Naive B cell (primary cell): ENCODE data around the gene TAS1R1. TPM values are rescaled to one million over a fixed set of nuclear protein-coding genes. Genes with fewer than 3 reads are reported as not detected.

ENCODE experiments used
- ATAC-seq, 2 donors: fragments of 150-1000 bp; cut with Tn5 transposase; 2 replicates each; pipeline ENCODE4 v1.10.0; 2021; ENCODE audit warnings: low read depth in 2 of 2, mild to moderate bottlenecking in 2 of 2, moderate library complexity in 2 of 2
- DNase-seq: peaks from one replicate; pipeline ENCODE4 v3.0.0; 2022
- H3K27ac Mint-ChIP-seq, 6 donors: one replicate each; pipeline ENCODE4 v1.8.0; 2020 to 2022; ENCODE audit warnings: mild to moderate bottlenecking in 6 of 6, mixed read lengths in 6 of 6, moderate library complexity in 5 of 6, inconsistent platforms in 2 of 6
- H3K27me3 Mint-ChIP-seq, 3 donors: one replicate each; pipeline ENCODE4 v1.8.0; 2021 to 2022; ENCODE audit warnings: mixed read lengths in 3 of 3, mild to moderate bottlenecking in 1 of 3
- H3K36me3 Mint-ChIP-seq, 2 donors: one replicate each; pipeline ENCODE4 v1.8.0; 2020 to 2022; ENCODE audit warnings: mixed read lengths in 2 of 2, inconsistent platforms in 1 of 2, mild to moderate bottlenecking in 1 of 2
- H3K4me1 Mint-ChIP-seq, 3 donors: one replicate each; pipeline ENCODE4 v1.8.0; 2020 to 2022; ENCODE audit warnings: mixed read lengths in 3 of 3, inconsistent platforms in 1 of 3, mild to moderate bottlenecking in 1 of 3, moderate library complexity in 1 of 3
- H3K4me3 Mint-ChIP-seq, 8 donors: one replicate each; pipeline ENCODE4 v1.8.0; 2020 to 2022; ENCODE audit warnings: mild to moderate bottlenecking in 8 of 8, mixed read lengths in 8 of 8, moderate library complexity in 8 of 8, inconsistent platforms in 2 of 8
- H3K9me3 Mint-ChIP-seq, 7 donors: one replicate each; pipeline ENCODE4 v1.8.0; 2020 to 2022; ENCODE audit warnings: mixed read lengths in 7 of 7, mild to moderate bottlenecking in 5 of 7, inconsistent platforms in 2 of 7, moderate library complexity in 1 of 7
- polyA plus RNA-seq, 6 donors: library from polyadenylated mRNA; unstranded; fragments of 300-500 nt; fragmentation: Illumina TruSeq; gene quantifications; one replicate each; pipeline ENCODE4 v1.2.3, GENCODE V29; 2021; ENCODE audit warnings: low read depth in 6 of 6

Gene TAS1R1
- polyA plus RNA-seq, 6 donors from 2014 or later = 0.16 to 0.22 TPM; not detected in 4

- Mint-ChIP-seq H3K4me3 (peak overlapping the region; percentile 84 to 99 (median 98)), H3K36me3 (no peaks in the 10 kb centered on the region), H3K4me1 (peaks cover 24 to 49% (median 48%) of the 10 kb centered on the region in 3 donors), H3K9me3 (no peaks in the 10 kb centered on the region), H3K27me3 (no peaks in the 10 kb centered on the region), H3K27ac (peak overlapping the region; percentile 97 to 100 (median 98))
- no peak for DNase-seq
- no peak for ATAC-seq
Observed at GRCh38 chr1:6580593-6581409, 25.7 kb downstream of the TAS1R1 start.

GRCh38 chr1:6581561-6582305 is 26.6 kb downstream of the TAS1R1 start:
- Mint-ChIP-seq H3K36me3 (no peaks in the 10 kb centered on the region), H3K4me3 (peak overlapping the region; percentile 53 to 98 (median 80)), H3K9me3 (no peaks in the 10 kb centered on the region), H3K27me3 (no peaks in the 10 kb centered on the region), H3K27ac (peak overlapping the region in 5 of 6 donors; percentile 79 to 100 (median 99)), H3K4me1 (peaks cover 24 to 49% (median 48%) of the 10 kb centered on the region in 3 donors)
- DNase-seq (no peak), ATAC-seq (no peak)

- DNase-seq (no peak), ATAC-seq (no peak)
- Mint-ChIP-seq H3K9me3 (no peaks in the 10 kb centered on the region), H3K27me3 (no peaks in the 10 kb centered on the region), H3K36me3 (no peaks in the 10 kb centered on the region), H3K4me3 (peak overlapping the region in 7 of 8 donors; percentile 15 to 98 (median 75)), H3K4me1 (peaks cover 24 to 51% (median 48%) of the 10 kb centered on the region in 3 donors), H3K27ac (peak overlapping the region in 5 of 6 donors; percentile 48 to 98 (median 91))
Observed at GRCh38 chr1:6582370-6582769, 27.3 kb downstream of the TAS1R1 start.

- Mint-ChIP-seq H3K4me3 (no peak overlapping the region), H3K4me1 (peaks cover 27 to 48% (median 40%) of the 10 kb centered on the region in 3 donors), H3K27ac (peak overlapping the region in 4 of 6 donors; percentile 24 to 76 (median 44)), H3K9me3 (no peaks in the 10 kb centered on the region), H3K27me3 (no peaks in the 10 kb centered on the region), H3K36me3 (no peaks in the 10 kb centered on the region)
- DNase-seq (no peak), ATAC-seq (no peak)
Observed at GRCh38 chr1:6584126-6585080, 29.3 kb downstream of the TAS1R1 start.

- Mint-ChIP-seq H3K4me1 (peaks cover 27 to 42% (median 35%) of the 10 kb centered on the region in 3 donors), H3K36me3 (no peaks in the 10 kb centered on the region), H3K4me3 (no peak overlapping the region), H3K27ac (peak overlapping the region in 2 of 6 donors; percentile 24 to 76), H3K27me3 (no peaks in the 10 kb centered on the region), H3K9me3 (no peaks in the 10 kb centered on the region)
- DNase-seq = no peak
- ATAC-seq = no peak
Observed at GRCh38 chr1:6585081-6585722, 30.1 kb downstream of the TAS1R1 start.

- H3K27me3 Mint-ChIP-seq = no peaks in the 10 kb centered on the region
- H3K4me3 Mint-ChIP-seq = peak overlapping the region in 1 of 8 donors; percentile 22
- no peaks in the 10 kb centered on the region for H3K9me3 Mint-ChIP-seq
- ATAC-seq (no peak), DNase-seq (no peak)
- H3K36me3 Mint-ChIP-seq = no peaks in the 10 kb centered on the region
- H3K27ac Mint-ChIP-seq = no peak overlapping the region
- H3K4me1 Mint-ChIP-seq = peaks cover 22 to 36% (median 33%) of the 10 kb centered on the region in 3 donors
Observed at GRCh38 chr1:6585841-6586240, 30.7 kb downstream of the TAS1R1 start.

GRCh38 chr1:6586404-6586816 is 31.3 kb downstream of the TAS1R1 start:
- no peak overlapping the region for H3K27ac Mint-ChIP-seq
- no peak overlapping the region for H3K4me3 Mint-ChIP-seq
- H3K36me3 Mint-ChIP-seq = no peaks in the 10 kb centered on the region
- DNase-seq (no peak), ATAC-seq (no peak)
- H3K27me3 Mint-ChIP-seq = no peaks in the 10 kb centered on the region
- H3K9me3 Mint-ChIP-seq = no peaks in the 10 kb centered on the region
- peaks cover 22 to 36% (median 33%) of the 10 kb centered on the region in 3 donors for H3K4me1 Mint-ChIP-seq

GRCh38 chr1:6587261-6588005 is 32.3 kb downstream of the TAS1R1 start:
- Mint-ChIP-seq H3K27ac (peak overlapping the region in 1 of 6 donors; percentile 49), H3K36me3 (no peaks in the 10 kb centered on the region), H3K4me3 (no peak overlapping the region)

GRCh38 chr1:6588128-6588892 is 33.2 kb downstream of the TAS1R1 start:
- H3K27ac Mint-ChIP-seq = no peak overlapping the region
- H3K27me3 Mint-ChIP-seq = no peaks in the 10 kb centered on the region
- DNase-seq = no peak
- H3K9me3 Mint-ChIP-seq = no peaks in the 10 kb centered on the region
- no peak overlapping the region for H3K4me3 Mint-ChIP-seq
- no peaks in the 10 kb centered on the region for H3K36me3 Mint-ChIP-seq
- no peak for ATAC-seq
- H3K4me1 Mint-ChIP-seq = peaks cover 18 to 27% (median 22%) of the 10 kb centered on the region in 3 donors

More at GRCh38 chr1:6587261-6588005, 32.3 kb downstream of the TAS1R1 start:
- ATAC-seq = no peak
- no peak for DNase-seq
- no peaks in the 10 kb centered on the region for H3K9me3 Mint-ChIP-seq
- H3K27me3 Mint-ChIP-seq = no peaks in the 10 kb centered on the region
- H3K4me1 Mint-ChIP-seq = peaks cover 19 to 29% (median 27%) of the 10 kb centered on the region in 3 donors

- Mint-ChIP-seq H3K4me1 (peaks cover 18 to 27% (median 22%) of the 10 kb centered on the region in 3 donors), H3K27me3 (no peaks in the 10 kb centered on the region), H3K36me3 (no peaks in the 10 kb centered on the region), H3K27ac (no peak overlapping the region), H3K4me3 (no peak overlapping the region), H3K9me3 (no peaks in the 10 kb centered on the region)
- DNase-seq = no peak
- ATAC-seq = no peak
Observed at GRCh38 chr1:6588893-6589520, 33.9 kb downstream of the TAS1R1 start.

GRCh38 chr1:6590046-6590445 is 34.9 kb downstream of the TAS1R1 start:
- DNase-seq (no peak), ATAC-seq (no peak)
- no peaks in the 10 kb centered on the region for H3K27me3 Mint-ChIP-seq
- H3K9me3 Mint-ChIP-seq = no peaks in the 10 kb centered on the region
- peaks cover 13 to 18% (median 15%) of the 10 kb centered on the region in 3 donors for H3K4me1 Mint-ChIP-seq
- no peak overlapping the region for H3K27ac Mint-ChIP-seq
- no peaks in the 10 kb centered on the region for H3K36me3 Mint-ChIP-seq
- H3K4me3 Mint-ChIP-seq = no peak overlapping the region
